Ovary (tissue), 3 donors: ENCODE measurements around the gene HOPX.

Experiments
- EP300 ChIP-seq: sonication (generic); formaldehyde crosslinking; IDR thresholded peaks from one replicate; pipeline ENCODE4 v1.6.1; 2017; ENCODE audit warnings: antibody characterized with exemption
- TF ChIP-seq, protein P1 (sequence below), 3 donors: fragments of 450-650 bp in 2 of 3; fragments of 200-600 bp in 1 of 3; IDR thresholded peaks; one replicate each; pipeline versions ENCODE4 v1.5.1 to v1.8.0; 2016 to 2022; ENCODE audit warnings: antibody characterized with exemption in 3 of 3, mild to moderate bottlenecking in 1 of 3
- donor health status: DM: no; HTN: no; CAD: no.

DNA sequence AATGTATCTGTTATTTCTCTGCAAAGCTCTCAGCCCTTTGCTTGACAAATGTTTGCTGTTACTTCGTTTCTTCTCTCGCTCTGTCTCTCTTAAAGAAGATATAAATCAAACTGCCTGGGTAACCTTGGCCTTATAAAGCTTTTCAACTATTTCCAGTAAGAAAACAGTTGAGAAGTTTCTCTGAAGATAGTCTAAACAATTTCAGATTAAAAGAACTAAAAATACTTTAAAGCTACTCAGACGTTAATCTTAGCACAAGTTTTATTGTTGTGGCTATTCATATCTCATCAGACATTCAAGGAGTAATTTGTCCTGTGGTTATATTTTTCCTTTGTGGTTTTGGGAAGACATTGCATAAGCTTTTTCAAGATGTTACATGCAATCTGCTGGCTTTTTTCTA is 22.6 kb downstream of the HOPX start:
- TF ChIP-seq EP300 = no peak
- TF ChIP-seq, protein P1, sequence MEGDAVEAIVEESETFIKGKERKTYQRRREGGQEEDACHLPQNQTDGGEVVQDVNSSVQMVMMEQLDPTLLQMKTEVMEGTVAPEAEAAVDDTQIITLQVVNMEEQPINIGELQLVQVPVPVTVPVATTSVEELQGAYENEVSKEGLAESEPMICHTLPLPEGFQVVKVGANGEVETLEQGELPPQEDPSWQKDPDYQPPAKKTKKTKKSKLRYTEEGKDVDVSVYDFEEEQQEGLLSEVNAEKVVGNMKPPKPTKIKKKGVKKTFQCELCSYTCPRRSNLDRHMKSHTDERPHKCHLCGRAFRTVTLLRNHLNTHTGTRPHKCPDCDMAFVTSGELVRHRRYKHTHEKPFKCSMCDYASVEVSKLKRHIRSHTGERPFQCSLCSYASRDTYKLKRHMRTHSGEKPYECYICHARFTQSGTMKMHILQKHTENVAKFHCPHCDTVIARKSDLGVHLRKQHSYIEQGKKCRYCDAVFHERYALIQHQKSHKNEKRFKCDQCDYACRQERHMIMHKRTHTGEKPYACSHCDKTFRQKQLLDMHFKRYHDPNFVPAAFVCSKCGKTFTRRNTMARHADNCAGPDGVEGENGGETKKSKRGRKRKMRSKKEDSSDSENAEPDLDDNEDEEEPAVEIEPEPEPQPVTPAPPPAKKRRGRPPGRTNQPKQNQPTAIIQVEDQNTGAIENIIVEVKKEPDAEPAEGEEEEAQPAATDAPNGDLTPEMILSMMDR (IDR thresholded peaks at IDR 0.05) = no peak
